GM12874 (cell line): Measurements from ENCODE around the gene BMF.

ENCODE experiments used
- CTCF ChIP-seq: IDR thresholded peaks from 2 replicates; pipeline ENCODE4 v1.5.1; 2011; ENCODE audit warnings: low read depth, mild to moderate bottlenecking, control low read depth, low read length, moderate library complexity; ENCODE audit not compliant: insufficient read depth

BMF gene

DNA sequence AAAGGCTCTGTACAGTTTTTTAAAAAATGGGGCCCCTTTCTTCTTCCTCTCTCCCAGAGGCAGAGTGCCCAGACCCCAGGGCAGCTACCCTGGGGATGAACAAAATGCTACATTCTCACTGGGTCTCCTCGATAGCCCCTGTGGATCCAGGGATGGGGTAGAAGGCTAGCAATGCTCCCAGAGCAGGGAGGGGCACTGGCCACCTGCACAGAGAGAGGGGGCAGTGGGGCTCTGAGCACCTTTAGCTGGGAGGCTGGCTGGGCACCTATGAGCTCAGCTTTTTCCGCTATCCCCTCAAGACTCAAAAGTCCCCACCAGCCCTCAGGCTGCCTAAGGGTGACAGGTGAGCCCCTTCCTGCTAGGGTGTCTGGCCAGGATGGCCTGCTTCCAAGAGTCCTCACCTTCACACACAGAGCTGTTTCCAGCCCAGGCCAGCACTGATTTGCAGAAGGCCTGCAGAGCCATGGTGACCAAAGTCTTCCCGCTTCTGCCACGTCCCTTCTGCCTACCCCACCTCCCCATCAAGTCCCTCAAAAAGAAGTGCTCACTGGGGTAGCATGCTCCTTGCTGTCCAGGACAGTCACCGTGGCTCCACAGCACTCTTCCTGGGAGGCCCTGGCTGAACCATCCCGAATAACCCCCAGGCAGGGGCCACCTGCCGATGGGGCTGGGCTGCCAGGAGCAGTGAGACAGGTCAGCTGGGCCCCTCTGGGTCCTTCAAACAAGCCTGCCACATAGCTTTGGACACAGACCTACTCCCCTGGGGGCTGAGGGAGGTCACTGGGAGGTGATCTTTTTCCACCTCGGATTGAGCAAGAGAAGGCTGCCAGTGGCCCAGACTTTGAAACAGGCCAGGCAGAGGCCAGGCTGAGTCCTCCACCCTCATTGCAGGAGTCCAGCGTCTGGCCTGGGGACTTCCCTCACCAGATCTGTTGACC lies 20.4 kb downstream of the BMF start:
- TF ChIP-seq CTCF: no peak

- no peak for TF ChIP-seq CTCF
These were observed 21.4 kb downstream of the BMF start for GRCh38 chr15:40087068-40087810.

- TF ChIP-seq CTCF: no peak
These were observed 23.4 kb downstream of the BMF start for GRCh38 chr15:40085266-40085665.

DNA sequence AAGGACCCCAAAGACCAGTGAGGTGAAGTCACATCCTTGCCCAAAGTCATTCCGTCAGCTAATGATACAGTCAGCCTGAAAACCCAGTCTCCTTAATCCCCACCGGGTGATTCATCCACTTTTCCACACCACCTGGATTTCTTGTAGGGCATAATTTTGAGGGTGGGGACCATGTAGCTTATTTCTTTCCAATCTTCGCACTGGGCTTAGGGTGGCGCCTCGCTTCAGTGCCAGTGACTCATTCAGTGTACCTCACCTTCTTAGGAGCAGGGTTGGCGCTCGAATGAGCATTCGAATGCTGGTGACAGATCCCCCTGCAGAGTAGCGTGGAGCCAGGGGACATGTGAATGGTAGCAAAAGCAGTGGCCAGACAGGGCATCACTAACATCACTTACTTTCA lies 24.0 kb downstream of the BMF start:
- TF ChIP-seq CTCF: no peak

GRCh38 chr15:40082195-40082883 lies 26.3 kb downstream of the BMF start:
- no peak for TF ChIP-seq CTCF

GRCh38 chr15:40081691-40082194 lies 26.9 kb downstream of the BMF start:
- TF ChIP-seq CTCF: no peak

DNA sequence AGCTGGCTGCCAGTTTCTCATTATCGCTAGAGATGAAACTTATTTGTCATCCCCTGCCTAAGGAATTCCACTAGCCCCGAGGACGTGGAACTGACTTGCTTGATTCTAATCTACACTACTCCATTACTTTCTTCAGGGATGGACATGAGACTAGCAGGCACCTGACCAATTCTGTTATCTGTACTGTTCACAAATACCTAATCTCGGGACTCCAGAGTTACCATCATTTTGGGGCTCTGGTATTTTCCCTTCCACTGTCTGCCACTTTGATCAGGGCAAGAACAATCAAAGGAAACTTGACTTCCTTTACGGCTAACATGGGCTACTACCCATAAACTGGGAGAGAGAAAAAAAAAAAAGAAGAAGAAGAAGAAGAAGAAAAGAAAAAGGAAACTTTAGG lies 27.8 kb downstream of the BMF start:
- no peak for TF ChIP-seq CTCF
